Measurements from ENCODE around the gene CEP162.

CEP162 gene

GRCh38 chr6:84082689-84083265 is 144.7 kb downstream of the CEP162 start:
- DNase-seq = no peak

GRCh38 chr6:84081222-84081621 is 146.2 kb downstream of the CEP162 start:
- DNase-seq = no peak

- no peak for DNase-seq
Measured at GRCh38 chr6:84078335-84078734, 149.1 kb downstream of the CEP162 start.

- no peak for DNase-seq
Measured at GRCh38 chr6:84077645-84078044, 149.8 kb downstream of the CEP162 start.

GRCh38 chr6:84074988-84075781 is 152.3 kb downstream of the CEP162 start:
- no peak for DNase-seq
